Measurements from ENCODE around the gene CALML6.

GRCh38 chr1:1943834-1944570, 28.9 kb downstream of the CALML6 start:
- no peak for TF ChIP-seq POLR2A (IDR thresholded peaks at IDR 0.05; ENCODE audit: low read depth, low read length)
- TF ChIP-seq, protein P1, sequence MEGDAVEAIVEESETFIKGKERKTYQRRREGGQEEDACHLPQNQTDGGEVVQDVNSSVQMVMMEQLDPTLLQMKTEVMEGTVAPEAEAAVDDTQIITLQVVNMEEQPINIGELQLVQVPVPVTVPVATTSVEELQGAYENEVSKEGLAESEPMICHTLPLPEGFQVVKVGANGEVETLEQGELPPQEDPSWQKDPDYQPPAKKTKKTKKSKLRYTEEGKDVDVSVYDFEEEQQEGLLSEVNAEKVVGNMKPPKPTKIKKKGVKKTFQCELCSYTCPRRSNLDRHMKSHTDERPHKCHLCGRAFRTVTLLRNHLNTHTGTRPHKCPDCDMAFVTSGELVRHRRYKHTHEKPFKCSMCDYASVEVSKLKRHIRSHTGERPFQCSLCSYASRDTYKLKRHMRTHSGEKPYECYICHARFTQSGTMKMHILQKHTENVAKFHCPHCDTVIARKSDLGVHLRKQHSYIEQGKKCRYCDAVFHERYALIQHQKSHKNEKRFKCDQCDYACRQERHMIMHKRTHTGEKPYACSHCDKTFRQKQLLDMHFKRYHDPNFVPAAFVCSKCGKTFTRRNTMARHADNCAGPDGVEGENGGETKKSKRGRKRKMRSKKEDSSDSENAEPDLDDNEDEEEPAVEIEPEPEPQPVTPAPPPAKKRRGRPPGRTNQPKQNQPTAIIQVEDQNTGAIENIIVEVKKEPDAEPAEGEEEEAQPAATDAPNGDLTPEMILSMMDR (conservative IDR thresholded peaks at IDR 0.05; ENCODE audit: low read depth, low read length): peak; percentile 62
- TF ChIP-seq FOS (IDR thresholded peaks at IDR 0.05; ENCODE audit: low read depth, low read length): no peak
- no peak for TF ChIP-seq USF2 (IDR thresholded peaks at IDR 0.05; ENCODE audit: low read depth, low read length)
- no peak for TF ChIP-seq CEBPB (IDR thresholded peaks at IDR 0.05; ENCODE audit: low read depth, low read length)
- TF ChIP-seq SMC3 (IDR thresholded peaks at IDR 0.05; ENCODE audit: low read depth, low read length): peak; percentile 62
- TF ChIP-seq MAZ (IDR thresholded peaks at IDR 0.05; ENCODE audit: borderline replicate concordance, low read depth, low read length): peak; percentile 33; the same call in 1 of the 2 replicates
- TF ChIP-seq NFE2L2 (IDR thresholded peaks at IDR 0.05; ENCODE audit: low read depth, low read length): no peak

Data from IMR-90 (cell line).